GM18951 (cell line): Measurements from ENCODE around the gene OR10A6.

Experiments
- POLR2A ChIP-seq: IDR thresholded peaks from 4 replicates; pipeline ENCODE4 v1.6.1; 2011; ENCODE audit warnings: mild to moderate bottlenecking; ENCODE audit not compliant: insufficient read length, insufficient read depth; ENCODE audit errors: extremely low read depth
- in situ Hi-C: fragments of 300-500 bp; cut with MboI; formaldehyde crosslinking; loops from one replicate; pipeline ENCODE4 v1.12.0; 2022; ENCODE audit warnings: low sequenced_read_pairs, mixed read lengths, inconsistent platforms; ENCODE audit not compliant: unreplicated experiment

Gene OR10A6

GRCh38 chr11:7900686-7901085 lies 30.4 kb downstream of the OR10A6 start:
- in situ Hi-C loops, result no loop called here
- no peak for TF ChIP-seq POLR2A

- in situ Hi-C loops, result loop anchor here (10.0 kb wide), 1 partner anchor 85 kb away; the partner anchor contains the start of gene EIF3F
Observed at GRCh38 chr11:7899418-7899817, 31.6 kb downstream of the OR10A6 start.

GRCh38 chr11:7898666-7899283 lies 32.3 kb downstream of the OR10A6 start:
- no peak for TF ChIP-seq POLR2A
- in situ Hi-C loops, result loop anchor here (10.0 kb wide), 1 partner anchor 86 kb away; the partner anchor contains the start of gene EIF3F

More at GRCh38 chr11:7899418-7899817, 31.6 kb downstream of the OR10A6 start:
- no peak for TF ChIP-seq POLR2A

GRCh38 chr11:7896009-7896785 lies 34.9 kb downstream of the OR10A6 start:
- in situ Hi-C loops, result loop anchor here (10.0 kb wide), 1 partner anchor 89 kb away; the partner anchor contains the start of gene EIF3F

GRCh38 chr11:7894251-7894650 lies 36.8 kb downstream of the OR10A6 start:
- TF ChIP-seq POLR2A, result no peak
- in situ Hi-C loops, result loop anchor here (10.0 kb wide), 1 partner anchor 91 kb away; the partner anchor contains the start of gene EIF3F

More at GRCh38 chr11:7896009-7896785, 34.9 kb downstream of the OR10A6 start:
- TF ChIP-seq POLR2A, result no peak

- in situ Hi-C loops, result loop anchor here (10.0 kb wide), 1 partner anchor 91 kb away; the partner anchor contains the start of gene EIF3F
- no peak for TF ChIP-seq POLR2A
Observed at GRCh38 chr11:7893796-7894195, 37.3 kb downstream of the OR10A6 start.

- no peak for TF ChIP-seq POLR2A
- in situ Hi-C loops, result loop anchor here (10.0 kb wide), 1 partner anchor 92 kb away; the partner anchor contains the start of gene EIF3F
Observed at GRCh38 chr11:7892840-7893254, 38.2 kb downstream of the OR10A6 start.

- in situ Hi-C loops, result loop anchor here (10.0 kb wide), 1 partner anchor 93 kb away; the partner anchor contains the start of gene EIF3F
- no peak for TF ChIP-seq POLR2A
Observed at GRCh38 chr11:7892059-7892699, 38.9 kb downstream of the OR10A6 start.

GRCh38 chr11:7890417-7891172 lies 40.5 kb downstream of the OR10A6 start:
- in situ Hi-C loops, result loop anchor here (10.0 kb wide), 1 partner anchor 94 kb away; the partner anchor contains the start of gene EIF3F
- no peak for TF ChIP-seq POLR2A

GRCh38 chr11:7889985-7890384 lies 41.1 kb downstream of the OR10A6 start:
- no peak for TF ChIP-seq POLR2A
- in situ Hi-C loops, result loop anchor here (10.0 kb wide), 1 partner anchor 95 kb away; the partner anchor contains the start of gene EIF3F

GRCh38 chr11:7882860-7883259 lies 48.2 kb downstream of the OR10A6 start:
- in situ Hi-C loops, result no loop called here
- TF ChIP-seq POLR2A, result no peak
